Ishikawa (cell line): ENCODE data around the gene RASA3.
A peak's percentile ranks its signal among the peaks of the same experiment; 100 is the strongest.

Experiments
- CEBPB ChIP-seq: IDR thresholded peaks from 2 replicates; pipeline ENCODE4 v1.6.1; 2012
- CREB1 ChIP-seq: IDR thresholded peaks from 2 replicates; pipeline ENCODE4 v1.6.1; 2012; ENCODE audit warnings: low read depth
- EGR1 ChIP-seq: IDR thresholded peaks from 2 replicates; pipeline ENCODE4 v1.6.1; 2012
- EP300 ChIP-seq: IDR thresholded peaks from 2 replicates; pipeline ENCODE4 v1.6.1; 2012; ENCODE audit warnings: borderline replicate concordance
- FOXM1 ChIP-seq: IDR thresholded peaks from 2 replicates; pipeline ENCODE4 v1.6.1; 2012; ENCODE audit warnings: low read depth, borderline replicate concordance
- NFIC ChIP-seq: IDR thresholded peaks from 2 replicates; pipeline ENCODE4 v1.6.1; 2012
- RAD21 ChIP-seq: IDR thresholded peaks from 2 replicates; pipeline ENCODE4 v1.6.1; 2012; ENCODE audit warnings: low read depth
- TAF1 ChIP-seq: IDR thresholded peaks from 2 replicates; pipeline ENCODE4 v1.6.1; 2012; ENCODE audit warnings: low read depth, mild to moderate bottlenecking
- TCF12 ChIP-seq: IDR thresholded peaks from 2 replicates; pipeline ENCODE4 v1.6.1; 2012; ENCODE audit warnings: low read depth
- TEAD4 ChIP-seq: IDR thresholded peaks from 2 replicates; pipeline ENCODE4 v1.6.1; 2012
- YY1 ChIP-seq: IDR thresholded peaks from 2 replicates; pipeline ENCODE4 v1.6.1; 2012; ENCODE audit warnings: low read depth
- ZBTB7A ChIP-seq: IDR thresholded peaks from 2 replicates; pipeline ENCODE4 v1.6.1; 2012; ENCODE audit warnings: low read depth
- TF ChIP-seq, protein P1 (sequence below): IDR thresholded peaks from 2 replicates; pipeline ENCODE4 v1.6.1; 2012
- TF ChIP-seq, protein P2 (sequence below): IDR thresholded peaks from 2 replicates; pipeline ENCODE4 v1.6.1; 2012; ENCODE audit warnings: low read depth, mild to moderate bottlenecking
- TF ChIP-seq, protein P3 (sequence below): IDR thresholded peaks from 2 replicates; pipeline ENCODE4 v1.6.1; 2012

Gene RASA3

DNA sequence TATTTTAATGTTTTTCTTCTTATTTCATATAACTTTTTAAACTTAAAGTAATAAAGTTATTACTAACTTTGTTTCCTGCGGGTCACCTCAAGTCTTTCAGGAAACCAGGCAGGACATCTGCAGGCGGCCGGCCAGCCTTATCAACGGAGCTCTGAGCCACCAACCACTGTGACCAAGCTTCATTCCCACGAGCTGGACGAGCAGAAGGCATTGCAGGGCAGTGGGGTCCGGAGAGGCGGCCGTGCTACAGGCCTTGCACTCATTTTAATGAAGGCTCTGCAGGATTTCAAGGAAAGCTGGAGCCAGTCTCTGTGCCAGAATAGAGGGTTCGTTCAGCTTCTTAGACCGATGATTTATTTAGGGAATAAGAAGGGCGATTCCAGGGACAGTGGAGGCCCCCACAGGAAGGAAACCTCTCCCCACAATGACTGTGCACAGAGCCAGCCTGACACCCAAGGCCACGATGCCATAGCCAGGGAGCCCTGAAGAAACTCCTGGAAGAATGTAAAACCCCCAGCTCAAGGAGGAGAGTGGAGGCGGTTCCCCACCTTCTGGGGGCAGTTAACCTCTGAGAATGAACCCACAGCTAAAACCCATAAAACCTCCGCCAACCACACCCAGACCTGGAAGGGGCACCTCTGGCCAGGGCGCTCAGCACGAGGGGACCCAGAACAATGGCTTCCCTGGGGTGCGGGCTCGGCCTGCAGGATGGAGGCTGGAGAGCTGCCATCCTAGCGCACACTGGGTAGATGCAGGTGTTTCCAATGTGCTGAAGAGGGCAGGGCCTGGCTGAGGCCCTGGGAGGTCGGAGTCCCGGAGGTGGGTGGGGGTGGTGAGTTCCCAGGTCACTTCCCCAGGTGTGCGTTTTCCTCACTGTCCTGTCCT is 75.0 kb downstream of the RASA3 start:
- TF ChIP-seq, protein P1, sequence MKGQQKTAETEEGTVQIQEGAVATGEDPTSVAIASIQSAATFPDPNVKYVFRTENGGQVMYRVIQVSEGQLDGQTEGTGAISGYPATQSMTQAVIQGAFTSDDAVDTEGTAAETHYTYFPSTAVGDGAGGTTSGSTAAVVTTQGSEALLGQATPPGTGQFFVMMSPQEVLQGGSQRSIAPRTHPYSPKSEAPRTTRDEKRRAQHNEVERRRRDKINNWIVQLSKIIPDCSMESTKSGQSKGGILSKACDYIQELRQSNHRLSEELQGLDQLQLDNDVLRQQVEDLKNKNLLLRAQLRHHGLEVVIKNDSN = peak; percentile 41; the same call in 1 of the 2 replicates
- TF ChIP-seq, protein P2, sequence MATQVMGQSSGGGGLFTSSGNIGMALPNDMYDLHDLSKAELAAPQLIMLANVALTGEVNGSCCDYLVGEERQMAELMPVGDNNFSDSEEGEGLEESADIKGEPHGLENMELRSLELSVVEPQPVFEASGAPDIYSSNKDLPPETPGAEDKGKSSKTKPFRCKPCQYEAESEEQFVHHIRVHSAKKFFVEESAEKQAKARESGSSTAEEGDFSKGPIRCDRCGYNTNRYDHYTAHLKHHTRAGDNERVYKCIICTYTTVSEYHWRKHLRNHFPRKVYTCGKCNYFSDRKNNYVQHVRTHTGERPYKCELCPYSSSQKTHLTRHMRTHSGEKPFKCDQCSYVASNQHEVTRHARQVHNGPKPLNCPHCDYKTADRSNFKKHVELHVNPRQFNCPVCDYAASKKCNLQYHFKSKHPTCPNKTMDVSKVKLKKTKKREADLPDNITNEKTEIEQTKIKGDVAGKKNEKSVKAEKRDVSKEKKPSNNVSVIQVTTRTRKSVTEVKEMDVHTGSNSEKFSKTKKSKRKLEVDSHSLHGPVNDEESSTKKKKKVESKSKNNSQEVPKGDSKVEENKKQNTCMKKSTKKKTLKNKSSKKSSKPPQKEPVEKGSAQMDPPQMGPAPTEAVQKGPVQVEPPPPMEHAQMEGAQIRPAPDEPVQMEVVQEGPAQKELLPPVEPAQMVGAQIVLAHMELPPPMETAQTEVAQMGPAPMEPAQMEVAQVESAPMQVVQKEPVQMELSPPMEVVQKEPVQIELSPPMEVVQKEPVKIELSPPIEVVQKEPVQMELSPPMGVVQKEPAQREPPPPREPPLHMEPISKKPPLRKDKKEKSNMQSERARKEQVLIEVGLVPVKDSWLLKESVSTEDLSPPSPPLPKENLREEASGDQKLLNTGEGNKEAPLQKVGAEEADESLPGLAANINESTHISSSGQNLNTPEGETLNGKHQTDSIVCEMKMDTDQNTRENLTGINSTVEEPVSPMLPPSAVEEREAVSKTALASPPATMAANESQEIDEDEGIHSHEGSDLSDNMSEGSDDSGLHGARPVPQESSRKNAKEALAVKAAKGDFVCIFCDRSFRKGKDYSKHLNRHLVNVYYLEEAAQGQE = peak; percentile 22; the same call in 1 of the 2 replicates
- TF ChIP-seq TEAD4 (peak; percentile 90), CREB1 (no peak), EP300 (peak; percentile 99), ZBTB7A (no peak), FOXM1 (peak; percentile 96), RAD21 (peak; percentile 33; the same call in 1 of the 2 replicates), TCF12 (peak; percentile 100), TAF1 (no peak), EGR1 (peak; percentile 48; the same call in 1 of the 2 replicates), CEBPB (peak; percentile 49; the same call in 1 of the 2 replicates), YY1 (peak; percentile 80), NFIC (peak; percentile 99)
- TF ChIP-seq, protein P3, sequence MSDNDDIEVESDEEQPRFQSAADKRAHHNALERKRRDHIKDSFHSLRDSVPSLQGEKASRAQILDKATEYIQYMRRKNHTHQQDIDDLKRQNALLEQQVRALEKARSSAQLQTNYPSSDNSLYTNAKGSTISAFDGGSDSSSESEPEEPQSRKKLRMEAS = peak; percentile 87

DNA sequence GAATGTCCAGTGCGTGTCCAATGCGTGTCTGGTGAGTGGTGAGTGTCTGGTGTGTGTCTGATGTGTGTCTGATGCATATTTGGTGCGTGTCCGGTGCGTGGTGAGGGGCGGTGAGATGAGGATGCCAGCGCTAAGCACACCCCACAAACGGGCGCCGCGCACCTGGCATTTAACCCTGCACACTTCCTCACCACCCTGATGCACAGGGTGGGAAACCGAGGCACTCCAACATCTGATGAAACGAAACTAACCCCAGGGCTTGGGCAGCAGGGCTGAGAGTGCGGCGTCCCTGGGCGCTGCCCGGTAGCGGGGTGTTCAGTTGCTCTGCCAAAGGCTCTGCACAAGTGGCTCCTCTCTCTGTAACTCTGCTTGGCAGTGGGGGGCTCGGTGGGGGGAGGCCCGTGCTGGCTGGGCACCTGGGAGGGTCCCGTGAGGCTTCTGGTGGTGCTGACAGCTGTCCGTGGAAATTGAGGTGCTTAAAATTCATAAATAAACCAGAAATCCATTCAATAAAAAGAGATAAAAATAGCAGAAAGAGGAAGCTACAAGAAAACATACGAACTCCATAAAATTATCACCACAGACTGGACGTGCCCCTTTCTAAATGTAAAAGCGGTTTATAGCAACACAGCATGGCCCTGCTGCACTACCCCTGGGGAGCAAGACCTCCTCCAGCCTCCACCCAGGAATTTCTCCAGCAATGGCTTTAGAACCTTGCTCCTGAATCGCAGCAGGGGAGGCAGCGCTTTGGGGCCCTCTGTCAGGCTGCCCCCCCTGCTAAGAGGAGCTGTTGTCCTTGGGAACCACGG is 76.0 kb downstream of the RASA3 start:
- TF ChIP-seq EP300 (peak; percentile 21; the same call in 1 of the 2 replicates), TCF12 (no peak)

DNA sequence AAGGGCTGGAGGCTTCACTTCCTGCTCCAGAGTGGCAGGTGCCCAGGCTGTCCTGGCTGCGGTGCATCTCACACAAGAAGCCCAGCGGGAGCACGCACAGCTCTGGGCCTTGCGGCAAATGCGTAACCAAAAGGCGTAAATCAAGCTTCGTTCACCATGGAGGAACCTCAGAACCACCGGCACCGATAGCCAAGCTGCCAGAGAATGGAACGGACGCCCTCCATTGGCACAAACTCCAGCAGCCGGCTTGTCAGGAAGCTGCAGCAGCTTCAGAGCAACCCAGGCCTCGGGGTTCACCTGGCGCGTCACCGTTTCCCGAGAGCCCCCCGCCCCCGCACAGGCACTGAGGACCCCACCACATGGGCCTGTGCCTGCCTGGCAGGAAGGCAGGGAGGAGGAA is 76.7 kb downstream of the RASA3 start:
- TF ChIP-seq RAD21 (no peak), CEBPB (no peak), CREB1 (no peak), TAF1 (no peak), ZBTB7A (no peak)

DNA sequence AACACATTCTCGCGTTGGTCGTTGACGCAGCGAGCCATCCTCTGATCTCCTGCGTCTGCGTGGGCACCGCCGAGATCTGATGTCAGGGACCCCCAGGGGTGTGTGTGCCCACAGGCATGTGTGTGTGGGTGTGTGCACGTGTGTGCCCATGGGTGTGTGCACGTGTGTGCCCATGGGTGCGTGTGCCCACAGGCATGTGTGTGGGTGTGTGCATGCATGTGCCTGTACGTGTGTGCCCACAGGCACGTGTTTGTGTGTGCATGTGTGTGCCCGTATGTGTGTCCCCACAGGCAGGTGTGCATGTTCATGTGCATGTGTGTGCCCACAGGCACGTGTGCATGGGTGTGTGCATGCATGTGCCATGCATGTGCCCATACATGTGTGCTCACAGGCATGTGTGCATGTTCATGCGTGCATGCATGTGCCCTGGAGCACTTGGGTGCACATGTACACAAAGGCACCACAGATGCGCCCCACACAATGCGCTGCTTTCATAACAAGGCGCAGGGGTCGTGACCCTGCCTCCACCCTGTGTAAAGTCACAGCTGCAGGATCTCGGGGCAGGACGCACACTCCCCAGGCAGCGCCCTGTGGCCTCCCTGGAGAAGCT is 77.5 kb downstream of the RASA3 start:
- TF ChIP-seq CEBPB = no peak
- no peak for TF ChIP-seq EP300
- no peak for TF ChIP-seq RAD21
- TF ChIP-seq NFIC = no peak
- no peak for TF ChIP-seq FOXM1
- TF ChIP-seq CREB1 = no peak
- TF ChIP-seq TAF1 = no peak
- no peak for TF ChIP-seq ZBTB7A
- TF ChIP-seq, protein P2 = no peak
- TF ChIP-seq, protein P1 = no peak
- TF ChIP-seq TCF12 = no peak
- TF ChIP-seq YY1 = no peak
- TF ChIP-seq, protein P3 = no peak
- TF ChIP-seq TEAD4 = no peak
- TF ChIP-seq EGR1 = no peak

DNA sequence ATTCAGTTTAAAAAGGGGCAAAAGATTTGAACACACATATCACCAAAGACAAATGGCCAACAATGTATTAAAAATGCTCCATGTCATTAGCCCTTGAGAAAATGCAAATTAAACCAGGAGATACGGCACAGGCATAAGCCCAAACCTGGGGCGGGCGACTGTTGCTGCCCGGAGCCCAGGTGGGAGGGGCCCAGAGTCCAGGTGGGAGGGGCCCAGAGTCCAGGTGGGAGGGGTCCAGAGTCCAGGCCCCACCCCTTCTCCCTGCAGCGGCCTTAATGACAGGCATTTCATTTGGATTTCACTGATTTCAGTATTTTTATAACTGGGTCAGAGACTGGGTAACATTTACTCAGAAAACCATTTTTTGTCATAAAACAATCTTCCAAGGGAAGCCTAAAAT is 78.2 kb downstream of the RASA3 start:
- no peak for TF ChIP-seq EP300
- TF ChIP-seq TAF1 = no peak
- no peak for TF ChIP-seq NFIC
- TF ChIP-seq, protein P2 = no peak
- TF ChIP-seq TEAD4 = no peak
- TF ChIP-seq EGR1 = no peak
- TF ChIP-seq, protein P1 = no peak
- TF ChIP-seq FOXM1 = no peak
- TF ChIP-seq, protein P3 = no peak
- TF ChIP-seq CEBPB = no peak
- TF ChIP-seq TCF12 = no peak
- TF ChIP-seq ZBTB7A = no peak
- no peak for TF ChIP-seq YY1
- no peak for TF ChIP-seq RAD21
- TF ChIP-seq CREB1 = no peak
